CD4-positive, alpha-beta T cell (primary cell): Measurements from ENCODE around the gene ATXN7L3. TPM values are rescaled to one million over a fixed set of nuclear protein-coding genes. Genes with fewer than 3 reads are reported as not detected.
"Not testable (repeated sequence)": the region's sequence is repeated elsewhere in the genome, so short reads cannot be mapped to it uniquely, and the experiment has no call there.

Experiments
- ATAC-seq: fragments of 200-7000 bp; cut with Tn5 transposase; one replicate; pipeline ENCODE4 v1.10.0; 2022; ENCODE audit warnings: mild to moderate bottlenecking; ENCODE audit not compliant: poor library complexity
- CTCF ChIA-PET: fragments of 350-600 bp; sonication (Branson Sonifier 250); formaldehyde crosslinking; loops from one replicate; lab custom pipeline; 2021; ENCODE audit warnings: antibody characterized with exemption, inconsistent platforms; lab: Charles Lee
- POLR2A ChIA-PET: fragments of 350-600 bp; sonication (Branson Sonifier 250); formaldehyde crosslinking; loops from one replicate; lab custom pipeline; 2021; ENCODE audit warnings: antibody characterized with exemption, inconsistent platforms; lab: Charles Lee
- DNase-seq, 14 experiments: peaks; one replicate each; pipeline ENCODE4 v3.0.0-alpha.2; 2013 to 2020; ENCODE audit warnings: mixed read lengths in 2 of 14
- H3K27ac ChIP-seq, 2 donors: one replicate each; pipeline versions ENCODE4 v1.5.1 to v1.7.0; 2013; ENCODE audit warnings: low read length in 2 of 2, low read depth in 1 of 2, mild to moderate bottlenecking in 1 of 2
- H3K27me3 ChIP-seq, 2 experiments: 1 replicate in 1 of 2; 2 replicates in 1 of 2; pipeline versions ENCODE4 v1.6.1 to v1.7.0; 2013; ENCODE audit warnings: low read length in 2 of 2, control low read depth in 1 of 2, mild to moderate bottlenecking in 1 of 2, moderate library complexity in 1 of 2; ENCODE audit not compliant: insufficient read depth in 2 of 2, control insufficient read depth in 1 of 2
- H3K36me3 ChIP-seq: one replicate; pipeline ENCODE4 v1.6.1; 2013; ENCODE audit warnings: low read length, control low read depth; ENCODE audit not compliant: insufficient read depth
- H3K4me1 ChIP-seq: one replicate; pipeline ENCODE4 v1.6.1; 2013; ENCODE audit warnings: low read length, control low read depth; ENCODE audit not compliant: insufficient read depth
- H3K4me3 ChIP-seq: one replicate; pipeline ENCODE4 v1.5.1; 2013; ENCODE audit warnings: mild to moderate bottlenecking, low read length, moderate library complexity
- H3K9me3 ChIP-seq, 2 experiments: 1 replicate in 1 of 2; 2 replicates in 1 of 2; pipeline versions ENCODE4 v1.6.1 to v1.7.0; 2013; ENCODE audit warnings: low read length in 2 of 2, mild to moderate bottlenecking in 2 of 2, control low read depth in 1 of 2, moderate library complexity in 1 of 2; ENCODE audit not compliant: control insufficient read depth in 1 of 2, insufficient read depth in 1 of 2
- H3K27ac Mint-ChIP-seq: one replicate; pipeline ENCODE4 v1.8.0; 2020; ENCODE audit warnings: mixed read lengths
- H3K27me3 Mint-ChIP-seq: one replicate; pipeline ENCODE4 v1.8.0; 2021; ENCODE audit warnings: mixed read lengths
- H3K36me3 Mint-ChIP-seq: one replicate; pipeline ENCODE4 v1.8.0; 2021; ENCODE audit warnings: low read depth, mixed read lengths
- H3K4me1 Mint-ChIP-seq: one replicate; pipeline ENCODE4 v1.8.0; 2021; ENCODE audit warnings: low read depth, mixed read lengths
- H3K4me3 Mint-ChIP-seq: one replicate; pipeline ENCODE4 v1.8.0; 2020; ENCODE audit warnings: mild to moderate bottlenecking, mixed read lengths
- H3K9me3 Mint-ChIP-seq: one replicate; pipeline ENCODE4 v1.8.0; 2020; ENCODE audit warnings: mixed read lengths
- CTCF ChIP-seq: fragments of 200-600 bp; IDR thresholded peaks from one replicate; pipeline ENCODE4 v1.8.0; 2022; ENCODE audit warnings: antibody characterized with exemption, mild to moderate bottlenecking
- intact Hi-C, 2 experiments: fragments of 100-400 bp; cut with DNase I in 1 of 2; cut with micrococcal nuclease in 1 of 2; formaldehyde crosslinking; loops; one replicate each; pipeline versions ENCODE4 v1.15.1 to v1.9.0; 2023 to 2025; cut with DNase I, micrococcal nuclease
- total RNA-seq, 174 experiments: library from RNA in 2 of 174; stranded (reverse) in 2 of 174; gene quantifications; one replicate each; pipeline ENCODE4 v1.2.3 and lab custom pipeline; 2021 to 2026

Gene ATXN7L3
- total RNA-seq, 2 experiments from 2014 or later, result 85.2 to 99.2 TPM

GRCh38 chr17:44149750-44150329, 49.8 kb downstream of the ATXN7L3 start:
- no peak for DNase-seq
- Mint-ChIP-seq H3K36me3 (no peaks in the 10 kb centered on the region), H3K27ac (no peak overlapping the region), H3K4me1 (no peaks in the 10 kb centered on the region), H3K4me3 (no peak overlapping the region), H3K9me3 (no peaks in the 10 kb centered on the region), H3K27me3 (no peaks in the 10 kb centered on the region)
- ChIA-PET POLR2A (no interaction called here), CTCF (interaction anchor here (1.2 kb wide), 1 partner anchor 35 kb away, joined by 3 read pairs; no protein-coding TSS in a partner anchor)
- no peak overlapping the region for H3K27ac ChIP-seq
- no peaks in the 10 kb centered on the region for H3K9me3 ChIP-seq
- no peak for ATAC-seq
- H3K27me3 ChIP-seq, result no peaks in the 10 kb centered on the region
- no peak for TF ChIP-seq CTCF
- no peaks in the 10 kb centered on the region for H3K4me1 ChIP-seq
- no peak overlapping the region for H3K4me3 ChIP-seq
- intact Hi-C loops, result no loop called here
- no peaks in the 10 kb centered on the region for H3K36me3 ChIP-seq

- H3K9me3 Mint-ChIP-seq, CTCF ChIA-PET, intact Hi-C loops, H3K27ac Mint-ChIP-seq, H3K4me1 Mint-ChIP-seq, DNase-seq, H3K36me3 Mint-ChIP-seq, H3K27me3 ChIP-seq, H3K4me3 ChIP-seq, ATAC-seq, H3K4me3 Mint-ChIP-seq, H3K27ac ChIP-seq, H3K36me3 ChIP-seq, H3K9me3 ChIP-seq, H3K4me1 ChIP-seq, POLR2A ChIA-PET, H3K27me3 Mint-ChIP-seq: not testable (repeated sequence)
These were observed 50.6 kb downstream of the ATXN7L3 start for GRCh38 chr17:44149066-44149465.

GRCh38 chr17:44147812-44148211, 51.9 kb downstream of the ATXN7L3 start:
- H3K27me3 ChIP-seq, result no peaks in the 10 kb centered on the region
- H3K9me3 Mint-ChIP-seq, result no peaks in the 10 kb centered on the region
- no peak for TF ChIP-seq CTCF
- no peak overlapping the region for H3K27ac ChIP-seq
- ChIA-PET CTCF (no interaction called here), POLR2A (no interaction called here)
- no peaks in the 10 kb centered on the region for H3K27me3 Mint-ChIP-seq
- H3K4me1 ChIP-seq, result no peaks in the 10 kb centered on the region
- H3K4me3 Mint-ChIP-seq, result no peak overlapping the region
- intact Hi-C loops, result no loop called here
- H3K9me3 ChIP-seq, result no peaks in the 10 kb centered on the region
- H3K27ac Mint-ChIP-seq, result no peak overlapping the region
- H3K4me1 Mint-ChIP-seq, result no peaks in the 10 kb centered on the region
- H3K4me3 ChIP-seq, result no peak overlapping the region
- H3K36me3 ChIP-seq, result no peaks in the 10 kb centered on the region
- H3K36me3 Mint-ChIP-seq, result no peaks in the 10 kb centered on the region
- no peak for ATAC-seq
- no peak for DNase-seq
